Heart right ventricle (tissue), 16 donors: ENCODE data around the gene MYG1. TPM values are rescaled to one million over a fixed set of nuclear protein-coding genes. Genes with fewer than 3 reads are reported as not detected.
"Not testable (repeated sequence)": the region's sequence is repeated elsewhere in the genome, so short reads cannot be mapped to it uniquely, and the experiment has no call there.

ENCODE experiments used
- ATAC-seq, 8 donors: fragments of 200-7000 bp; cut with Tn5 transposase; one replicate each; pipeline ENCODE4 v1.9.1; 2020; ENCODE audit warnings: mild to moderate bottlenecking in 8 of 8, moderate library complexity in 8 of 8, moderate number of reproducible peaks in 1 of 8
- DNase-seq, 2 donors: peaks; one replicate each; pipeline ENCODE4 v3.0.0-alpha.2; 2020
- H3K27ac ChIP-seq, 10 donors: fragments of 200-600 bp; sonication (generic) in 2 of 10; one replicate each; pipeline versions ENCODE4 v1.5.0 to v1.8.0; 2020 to 2022; ENCODE audit warnings: mild to moderate bottlenecking in 3 of 10
- H3K27me3 ChIP-seq, 7 donors: fragments of 200-600 bp; one replicate each; pipeline ENCODE4 v1.8.0; 2021 to 2022; ENCODE audit warnings: mild to moderate bottlenecking in 2 of 7
- H3K36me3 ChIP-seq, 9 donors: fragments of 200-600 bp; sonication (generic) in 1 of 9; one replicate each; pipeline versions ENCODE4 v1.5.0 to v1.8.0; 2020 to 2022; ENCODE audit warnings: mild to moderate bottlenecking in 2 of 9
- H3K4me1 ChIP-seq, 9 donors: fragments of 200-600 bp; sonication (generic) in 1 of 9; one replicate each; pipeline versions ENCODE4 v1.5.0 to v1.8.0; 2020 to 2022; ENCODE audit warnings: mild to moderate bottlenecking in 4 of 9
- H3K4me3 ChIP-seq, 10 donors: fragments of 200-600 bp; sonication (generic) in 2 of 10; one replicate each; pipeline versions ENCODE4 v1.5.0 to v1.8.0; 2020 to 2022; ENCODE audit warnings: mild to moderate bottlenecking in 7 of 10, moderate library complexity in 2 of 10
- H3K9me3 ChIP-seq, 11 donors: fragments of 200-600 bp in 10 of 11; sonication (generic) in 2 of 11; one replicate each; pipeline versions ENCODE4 v1.5.0 to v1.8.0; 2013 to 2022; ENCODE audit warnings: mild to moderate bottlenecking in 2 of 11, control low read depth in 1 of 11, moderate library complexity in 1 of 11
- CTCF ChIP-seq, 9 donors: fragments of 200-600 bp; sonication (generic) in 2 of 9; IDR thresholded peaks; one replicate each; pipeline versions ENCODE4 v1.5.0 to v1.8.0; 2021 to 2022; ENCODE audit warnings: antibody characterized with exemption in 9 of 9, mild to moderate bottlenecking in 5 of 9, moderate library complexity in 1 of 9
- WGBS, 2 donors: extraction: QIAGEN DNeasy Blood & Tissue Kit; methylation state at CpG; one replicate each; pipeline ENCODE4 v1.1.7; 2013; ENCODE audit warnings: inconsistent platforms in 1 of 2; 5-methylcytosine and 5-hydroxymethylcytosine counted together
- intact Hi-C, 10 donors: fragments of 100-400 bp; cut with DNase I; formaldehyde crosslinking; loops; one replicate each; pipeline versions ENCODE4 v1.11.1 to v1.14.2; 2022
- polyA plus RNA-seq, 2 donors: library from polyadenylated mRNA; stranded (reverse); fragments of 200-250 nt; gene quantifications; one replicate each; pipeline ENCODE4 v1.2.3, GENCODE V29; 2013
- total RNA-seq, 10 donors: library from RNA; stranded (reverse); fragmentation: NEBNext Ultra II Directional in 3 of 10; extraction: Animal tissue kit (Norgen Biotek cat#: 25700) in 3 of 10; gene quantifications; one replicate each; pipeline versions ENCODE4 v1.2.1 to v1.2.4, GENCODE V29; 2021 to 2023
- donor health status: Arrhythmogenic right ventricular cardiomyopathy.
- donor health status: ischemic (EF 13 %, LVEDD 7.1; RV severe dilation, severe dysfunction).
- donor health status: healthy with polysubstance abuse.
- donor health status: DM: no; HTN: yes; CAD: no.
- donor health status: DM: no; HTN: no; CAD: no.
- donor health status: ischemic (EF 25% LVEDD 6.9; RV normal size, moderate dysfunction).
- donor health status: ischemic (EF 25% LVEDD 5.7; RV mildly dilated, moderate dysfunction).
- donor health status: healthy.
- donor health status: DM: yes; HTN: yes; CAD: no.
- donor health status: Ischemic cardiomyopathy.
- donor health status: ischemic (EF 35%, LVEDD 5.7; RV mildly dilated, moderate dysfunction).
- donor health status: nonischemic (EF 11% LVEDD 7.7; RV severe dilation, severe dysfunction).
- donor health status: DM: yes; HTN: yes; CAD: no.
- donor health status: PGD.
- donor health status: ischemic (EF 29% LVEDD 5.4; RV normal size, mild dysfunction).
- donor health status: nonischemic (EF 23%, LVEDD 6.1; RV moderate dilation, normal function).

Gene MYG1
- total and polyA plus RNA-seq, 12 donors = 26.8 to 115 (median 36.6) TPM

GRCh38 chr12:53295070-53295890 is 4.2 kb upstream of the MYG1 start, which contains the start of gene PFDN5:
PFDN5 (plus strand) TSS chr12:53295542; CDS start chr12:53295568, 26 bp downstream.
- peaks cover 11 to 48% (median 40%) of the 10 kb centered on the region in 9 donors for H3K4me1 ChIP-seq
- intact Hi-C loops = loop anchor here in 1 of 10 donors (2.0 to 10.0 kb wide), 2 partner anchors 74 to 220 kb away; partner anchors contain the start of gene SPRYD3
- peaks cover 0 to 36% (median 0%) of the 10 kb centered on the region in 9 donors for H3K36me3 ChIP-seq
- peak within 1 kb of the TSS; percentile 69 to 93 (median 82) for H3K4me3 ChIP-seq
- no peaks in the 10 kb centered on the region for H3K9me3 ChIP-seq
- 1% methylated on average over 42 of the region's 42 CpGs for WGBS, 2 donors
- no peaks in the 10 kb centered on the region for H3K27me3 ChIP-seq
- DNase-seq (peak; percentile 87 to 91), ATAC-seq (peak; percentile 89 to 94 (median 92))
- peak in 3 of 9 donors; percentile 11 to 25 (median 23) for TF ChIP-seq CTCF (IDR thresholded peaks at IDR 0.05)
- peak within 1 kb of the TSS; percentile 14 to 93 (median 89) for H3K27ac ChIP-seq

GRCh38 chr12:53295891-53296219 is 3.6 kb upstream of the MYG1 start:
- 3 to 4% methylated on average over 12 of the region's 12 CpGs for WGBS, 2 donors
- Histone ChIP-seq H3K4me3 (peak overlapping the region; percentile 69 to 93 (median 82)), H3K27ac (peak overlapping the region; percentile 14 to 93 (median 89)), H3K27me3 (no peaks in the 10 kb centered on the region), H3K4me1 (peaks cover 14 to 54% (median 45%) of the 10 kb centered on the region in 9 donors), H3K36me3 (peaks cover 0 to 36% (median 0%) of the 10 kb centered on the region in 9 donors), H3K9me3 (no peaks in the 10 kb centered on the region)
- no peak for TF ChIP-seq CTCF (IDR thresholded peaks at IDR 0.05)
- DNase-seq (no peak), ATAC-seq (peak in 2 of 8 donors; percentile 8 to 9)
- intact Hi-C loops = loop anchor here in 1 of 10 donors (2.0 to 10.0 kb wide), 2 partner anchors 75 to 221 kb away; partner anchors contain the start of gene SPRYD3

- intact Hi-C loops = loop anchor here in 1 of 10 donors (10.0 kb wide), 1 partner anchor 222 kb away; the partner anchor contains the start of gene SPRYD3
- not testable (repeated sequence) for H3K4me3 ChIP-seq, ATAC-seq, DNase-seq, H3K27me3 ChIP-seq, H3K9me3 ChIP-seq
- H3K27ac ChIP-seq = peak overlapping the region in 2 of 10 donors; percentile 92 to 93
- WGBS, 2 donors = 94 to 98% methylated on average over 10 of the region's 10 CpGs
- H3K4me1 ChIP-seq = peaks cover 14 to 64% (median 52%) of the 10 kb centered on the region in 9 donors
- peaks cover 0 to 43% (median 0%) of the 10 kb centered on the region in 9 donors for H3K36me3 ChIP-seq
Observed at GRCh38 chr12:53297106-53297505, 2.4 kb upstream of the MYG1 start.

GRCh38 chr12:53298164-53298563 is 1.3 kb upstream of the MYG1 start:
- peaks cover 0 to 48% (median 8%) of the 10 kb centered on the region in 9 donors for H3K36me3 ChIP-seq
- intact Hi-C loops = loop anchor here in 1 of 10 donors (10.0 kb wide), 1 partner anchor 223 kb away; the partner anchor contains the start of gene SPRYD3
- WGBS, 2 donors = 47 to 59% methylated on average over 5 of the region's 5 CpGs
- H3K4me3 ChIP-seq = no peak overlapping the region
- peaks cover 14 to 73% (median 53%) of the 10 kb centered on the region in 9 donors for H3K4me1 ChIP-seq
- no peaks in the 10 kb centered on the region for H3K27me3 ChIP-seq
- no peaks in the 10 kb centered on the region for H3K9me3 ChIP-seq
- ATAC-seq (no peak), DNase-seq (no peak)
- peak overlapping the region in 5 of 10 donors; percentile 75 to 93 (median 78) for H3K27ac ChIP-seq
- no peak for TF ChIP-seq CTCF (IDR thresholded peaks at IDR 0.05)
